Central memory CD8-positive, alpha-beta T cell (primary cell): Measurements from ENCODE around the gene COL6A1.
A peak's percentile ranks its signal among the peaks of the same experiment; 100 is the strongest.

Experiments
- ATAC-seq: fragments of 150-1000 bp; cut with Tn5 transposase; replicated peaks from 2 replicates; pipeline ENCODE4 v1.10.0; 2022; ENCODE audit warnings: mild to moderate bottlenecking, moderate FRiP score, moderate number of reproducible peaks; ENCODE audit not compliant: poor library complexity, severe bottlenecking; ENCODE audit errors: extremely low read depth
- DNase-seq, 2 donors: peaks; one replicate each; pipeline ENCODE4 v3.0.0; 2021; ENCODE audit warnings: low spot score in 2 of 2
- H3K27ac Mint-ChIP-seq: one replicate; pipeline ENCODE4 v1.8.0; 2022; ENCODE audit warnings: low read depth, mild to moderate bottlenecking, moderate library complexity, mixed read lengths
- H3K27me3 Mint-ChIP-seq: one replicate; pipeline ENCODE4 v1.8.0; 2022; ENCODE audit warnings: mixed read lengths
- H3K36me3 Mint-ChIP-seq: one replicate; pipeline ENCODE4 v1.8.0; 2022; ENCODE audit warnings: mild to moderate bottlenecking, moderate library complexity, mixed read lengths; ENCODE audit not compliant: insufficient read depth
- H3K4me1 Mint-ChIP-seq: one replicate; pipeline ENCODE4 v1.8.0; 2022; ENCODE audit warnings: mixed read lengths
- H3K4me3 Mint-ChIP-seq: one replicate; pipeline ENCODE4 v1.8.0; 2022; ENCODE audit warnings: mild to moderate bottlenecking, moderate library complexity, mixed read lengths
- H3K9me3 Mint-ChIP-seq: one replicate; pipeline ENCODE4 v1.8.0; 2022; ENCODE audit warnings: mixed read lengths

The COL6A1 gene

GRCh38 chr21:45998276-45998701 lies 16.7 kb downstream of the COL6A1 start:
- Mint-ChIP-seq H3K4me1 (no peaks in the 10 kb centered on the region), H3K9me3 (no peaks in the 10 kb centered on the region), H3K27ac (no peak overlapping the region), H3K36me3 (peaks cover 2% of the 10 kb centered on the region), H3K27me3 (no peaks in the 10 kb centered on the region), H3K4me3 (no peak overlapping the region)
- DNase-seq (no peak), ATAC-seq (no peak)

GRCh38 chr21:45998871-45999580 lies 17.5 kb downstream of the COL6A1 start:
- no peak for DNase-seq
- Mint-ChIP-seq H3K36me3 (peaks cover 2% of the 10 kb centered on the region), H3K4me1 (no peaks in the 10 kb centered on the region), H3K27ac (no peak overlapping the region), H3K27me3 (no peaks in the 10 kb centered on the region), H3K4me3 (no peak overlapping the region), H3K9me3 (no peaks in the 10 kb centered on the region)
- no peak for ATAC-seq

- ATAC-seq (no peak), DNase-seq (no peak)
- no peaks in the 10 kb centered on the region for H3K27me3 Mint-ChIP-seq
- peaks cover 4% of the 10 kb centered on the region for H3K9me3 Mint-ChIP-seq
- H3K36me3 Mint-ChIP-seq: peaks cover 2% of the 10 kb centered on the region
- no peaks in the 10 kb centered on the region for H3K4me1 Mint-ChIP-seq
- H3K4me3 Mint-ChIP-seq: no peak overlapping the region
- peak overlapping the region; percentile 39 for H3K27ac Mint-ChIP-seq
Observed at GRCh38 chr21:45999581-46000181, 18.1 kb downstream of the COL6A1 start.

- Mint-ChIP-seq H3K4me3 (no peak overlapping the region), H3K36me3 (peaks cover 2% of the 10 kb centered on the region), H3K9me3 (peaks cover 8% of the 10 kb centered on the region), H3K4me1 (no peaks in the 10 kb centered on the region), H3K27me3 (no peaks in the 10 kb centered on the region), H3K27ac (peak overlapping the region; percentile 39)
- ATAC-seq (no peak), DNase-seq (no peak)
Observed at GRCh38 chr21:46000182-46000730, 18.7 kb downstream of the COL6A1 start.

GRCh38 chr21:46000731-46001641 lies 19.4 kb downstream of the COL6A1 start:
- DNase-seq: peak in 1 of 2 donors; percentile 6
- H3K4me1 Mint-ChIP-seq: no peaks in the 10 kb centered on the region
- peaks cover 8% of the 10 kb centered on the region for H3K9me3 Mint-ChIP-seq
- H3K4me3 Mint-ChIP-seq: no peak overlapping the region
- peaks cover 2% of the 10 kb centered on the region for H3K36me3 Mint-ChIP-seq
- no peaks in the 10 kb centered on the region for H3K27me3 Mint-ChIP-seq
- no peak overlapping the region for H3K27ac Mint-ChIP-seq
- ATAC-seq: no peak

- no peak overlapping the region for H3K4me3 Mint-ChIP-seq
- peaks cover 2% of the 10 kb centered on the region for H3K36me3 Mint-ChIP-seq
- peaks cover 8% of the 10 kb centered on the region for H3K9me3 Mint-ChIP-seq
- DNase-seq (peak; percentile 4 to 7), ATAC-seq (no peak)
- no peaks in the 10 kb centered on the region for H3K4me1 Mint-ChIP-seq
- no peaks in the 10 kb centered on the region for H3K27me3 Mint-ChIP-seq
- no peak overlapping the region for H3K27ac Mint-ChIP-seq
Observed at GRCh38 chr21:46001821-46002681, 20.5 kb downstream of the COL6A1 start.

GRCh38 chr21:46002841-46003574 lies 21.4 kb downstream of the COL6A1 start:
- DNase-seq (peak; percentile 7 to 10), ATAC-seq (no peak)
- H3K9me3 Mint-ChIP-seq: peaks cover 8% of the 10 kb centered on the region
- H3K27ac Mint-ChIP-seq: no peak overlapping the region
- no peaks in the 10 kb centered on the region for H3K4me1 Mint-ChIP-seq
- H3K27me3 Mint-ChIP-seq: no peaks in the 10 kb centered on the region
- H3K36me3 Mint-ChIP-seq: peaks cover 2% of the 10 kb centered on the region
- no peak overlapping the region for H3K4me3 Mint-ChIP-seq

- Mint-ChIP-seq H3K9me3 (peaks cover 8% of the 10 kb centered on the region), H3K36me3 (peaks cover 2% of the 10 kb centered on the region), H3K4me3 (no peak overlapping the region), H3K27me3 (no peaks in the 10 kb centered on the region), H3K27ac (no peak overlapping the region), H3K4me1 (no peaks in the 10 kb centered on the region)
- DNase-seq (peak in 1 of 2 donors; percentile 9), ATAC-seq (no peak)
Observed at GRCh38 chr21:46003575-46004007, 22.0 kb downstream of the COL6A1 start.

- Mint-ChIP-seq H3K27me3 (no peaks in the 10 kb centered on the region), H3K36me3 (peaks cover 2% of the 10 kb centered on the region), H3K27ac (no peak overlapping the region), H3K4me1 (no peaks in the 10 kb centered on the region), H3K4me3 (no peak overlapping the region), H3K9me3 (peaks cover 8% of the 10 kb centered on the region)
- ATAC-seq: no peak
- no peak for DNase-seq
Observed at GRCh38 chr21:46004168-46004861, 22.7 kb downstream of the COL6A1 start.

- Mint-ChIP-seq H3K9me3 (peaks cover 8% of the 10 kb centered on the region), H3K27ac (no peak overlapping the region), H3K4me3 (no peak overlapping the region), H3K4me1 (no peaks in the 10 kb centered on the region), H3K27me3 (no peaks in the 10 kb centered on the region), H3K36me3 (peaks cover 2% of the 10 kb centered on the region)
- ATAC-seq (no peak), DNase-seq (no peak)
Observed at GRCh38 chr21:46005081-46005480, 23.5 kb downstream of the COL6A1 start.

- no peaks in the 10 kb centered on the region for H3K4me1 Mint-ChIP-seq
- no peak overlapping the region for H3K4me3 Mint-ChIP-seq
- ATAC-seq (no peak), DNase-seq (no peak)
- no peaks in the 10 kb centered on the region for H3K27me3 Mint-ChIP-seq
- H3K9me3 Mint-ChIP-seq: peaks cover 8% of the 10 kb centered on the region
- no peak overlapping the region for H3K27ac Mint-ChIP-seq
- H3K36me3 Mint-ChIP-seq: peaks cover 2% of the 10 kb centered on the region
Observed at GRCh38 chr21:46005481-46005881, 23.9 kb downstream of the COL6A1 start.
